Activated CD4-positive, alpha-beta T cell treated with anti-CD3 and anti-CD28 coated beads for 36 hours (primary cell): ENCODE data around the gene ZNF385C. TPM values are rescaled to one million over a fixed set of nuclear protein-coding genes. Genes with fewer than 3 reads are reported as not detected.
"Not testable (repeated sequence)": the region's sequence is repeated elsewhere in the genome, so short reads cannot be mapped to it uniquely, and the experiment has no call there.

Experiments used
- ATAC-seq: fragments of 200-7000 bp; cut with Tn5 transposase; one replicate; pipeline ENCODE4 v1.10.0; 2021; ENCODE audit warnings: mild to moderate bottlenecking, moderate library complexity
- CTCF ChIA-PET: fragments of 350-600 bp; sonication (Branson Sonifier 250); formaldehyde crosslinking; loops from one replicate; lab custom pipeline; 2021; ENCODE audit warnings: antibody characterized with exemption; lab: Charles Lee
- POLR2A ChIA-PET: fragments of 350-600 bp; sonication (Branson Sonifier 250); formaldehyde crosslinking; loops from one replicate; lab custom pipeline; 2021; ENCODE audit warnings: antibody characterized with exemption, inconsistent platforms; lab: Charles Lee
- DNase-seq: peaks from one replicate; pipeline ENCODE4 v3.0.0-alpha.2; 2020
- H3K27ac Mint-ChIP-seq: one replicate; pipeline ENCODE4 v1.8.0; 2021; ENCODE audit warnings: mixed read lengths
- H3K27me3 Mint-ChIP-seq: one replicate; pipeline ENCODE4 v1.8.0; 2021; ENCODE audit warnings: mixed read lengths
- H3K36me3 Mint-ChIP-seq: one replicate; pipeline ENCODE4 v1.8.0; 2021; ENCODE audit warnings: low read depth, mixed read lengths
- H3K4me1 Mint-ChIP-seq: one replicate; pipeline ENCODE4 v1.8.0; 2021; ENCODE audit warnings: mixed read lengths
- H3K4me3 Mint-ChIP-seq: one replicate; pipeline ENCODE4 v1.8.0; 2021; ENCODE audit warnings: mild to moderate bottlenecking, moderate library complexity, mixed read lengths
- H3K9me3 Mint-ChIP-seq: one replicate; pipeline ENCODE4 v1.8.0; 2021; ENCODE audit warnings: low read depth, mixed read lengths
- intact Hi-C, 2 experiments: fragments of 100-400 bp; cut with DNase I in 1 of 2; cut with micrococcal nuclease in 1 of 2; formaldehyde crosslinking; loops; one replicate each; pipeline versions ENCODE4 v1.14.2 to v1.15.1; 2022 to 2024; cut with DNase I, micrococcal nuclease
- total RNA-seq, 2 experiments: library from RNA; stranded (reverse); gene quantifications; one replicate each; pipeline ENCODE4 v1.2.3, GENCODE V29; 2021

The ZNF385C gene
- total RNA-seq, 2 experiments from 2014 or later = 0.23 to 0.30 TPM

DNA sequence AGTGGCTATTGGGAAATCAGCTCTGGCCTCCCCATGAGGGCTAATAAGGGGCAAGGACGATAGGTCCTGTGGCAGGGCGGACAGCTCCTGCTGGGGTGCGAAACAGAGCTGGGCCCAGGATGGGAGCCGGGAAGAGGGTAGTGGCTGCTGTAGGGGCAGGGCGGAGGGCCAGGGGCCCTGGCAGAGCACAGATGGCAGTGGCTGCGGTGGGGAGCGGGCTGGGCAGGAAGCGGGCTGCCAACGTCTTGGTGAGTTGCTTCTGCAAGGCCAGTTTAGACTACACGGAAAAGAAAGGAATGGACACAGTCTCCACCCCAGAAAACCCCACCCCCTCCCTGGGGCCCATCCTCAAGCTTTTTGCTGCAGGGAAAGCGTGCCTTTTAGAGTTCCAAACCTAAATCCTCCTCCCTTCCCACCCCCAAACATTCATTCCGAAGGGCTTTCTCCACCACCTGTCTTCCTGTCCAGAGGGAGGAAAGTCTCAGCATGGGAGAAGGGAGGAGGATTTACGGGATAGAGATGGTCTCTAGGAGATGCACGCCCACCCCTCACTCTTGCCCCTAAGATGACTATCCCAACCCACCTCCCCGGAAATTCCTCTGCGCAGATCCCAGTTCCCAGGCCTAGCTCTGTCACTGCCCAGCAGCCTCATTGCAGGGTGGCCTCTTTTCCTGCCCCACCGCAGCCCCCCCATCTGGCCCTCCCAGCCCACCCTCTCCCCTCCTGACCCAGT is 71.2 kb downstream of the ZNF385C start:
- ChIA-PET POLR2A (interaction anchor here (0.5 to 0.9 kb wide), 3 partner anchors 15 to 94 kb away, joined by 3 read pairs; no protein-coding TSS in a partner anchor), CTCF (interaction anchor here (0.6 to 2.7 kb wide), 15 partner anchors 9 to 501 kb away, joined by 3 to 13 read pairs (median 4); partner anchors contain the start of gene DNAJC7)
- no peak overlapping the region for H3K4me3 Mint-ChIP-seq
- H3K27ac Mint-ChIP-seq = no peak overlapping the region
- DNase-seq (no peak), ATAC-seq (no peak)
- no peaks in the 10 kb centered on the region for H3K9me3 Mint-ChIP-seq
- H3K27me3 Mint-ChIP-seq = no peaks in the 10 kb centered on the region
- H3K36me3 Mint-ChIP-seq = peaks cover 13% of the 10 kb centered on the region
- peaks cover 10% of the 10 kb centered on the region for H3K4me1 Mint-ChIP-seq
- intact Hi-C loops = no loop called here

DNA sequence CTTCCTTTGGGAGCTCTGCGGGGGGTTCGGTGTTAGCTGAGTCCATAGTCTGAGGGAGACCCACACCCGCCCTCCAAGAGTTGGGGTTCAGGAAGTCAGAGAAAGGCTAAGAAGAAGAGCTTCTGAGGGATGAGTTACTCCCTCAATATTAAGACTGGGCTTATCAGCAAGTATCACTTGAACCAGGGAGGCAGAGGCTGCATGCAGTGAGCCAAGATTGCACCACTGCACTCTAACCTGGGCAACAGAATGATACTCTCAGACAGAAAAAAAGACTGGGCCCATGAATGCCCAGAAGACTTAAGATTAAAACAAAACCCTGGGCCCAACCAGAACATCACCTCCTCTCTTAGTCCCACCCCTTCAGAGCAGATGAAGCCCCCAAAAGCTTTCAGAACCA is 72.3 kb downstream of the ZNF385C start:
- Mint-ChIP-seq H3K27me3 (no peaks in the 10 kb centered on the region), H3K36me3 (peaks cover 18% of the 10 kb centered on the region), H3K9me3 (no peaks in the 10 kb centered on the region), H3K4me1 (peaks cover 17% of the 10 kb centered on the region), H3K4me3 (no peak overlapping the region), H3K27ac (no peak overlapping the region)
- DNase-seq = no peak
- CTCF ChIA-PET = interaction anchor here (0.6 to 4.1 kb wide), 21 partner anchors 8 to 502 kb away, joined by 3 to 22 read pairs (median 4); partner anchors contain the start of genes DHX58, DNAJC7, GHDC and ZNF385C
- POLR2A ChIA-PET = interaction anchor here (0.6 to 1.1 kb wide), 2 partner anchors 93 to 106 kb away, joined by 3 read pairs; no protein-coding TSS in a partner anchor
- no peak for ATAC-seq
- intact Hi-C loops = loop anchor here (1.0 to 2.0 kb wide), 5 partner anchors 41 to 381 kb away; partner anchors contain the start of gene KCNH4 (in 1 of the 2)

DNA sequence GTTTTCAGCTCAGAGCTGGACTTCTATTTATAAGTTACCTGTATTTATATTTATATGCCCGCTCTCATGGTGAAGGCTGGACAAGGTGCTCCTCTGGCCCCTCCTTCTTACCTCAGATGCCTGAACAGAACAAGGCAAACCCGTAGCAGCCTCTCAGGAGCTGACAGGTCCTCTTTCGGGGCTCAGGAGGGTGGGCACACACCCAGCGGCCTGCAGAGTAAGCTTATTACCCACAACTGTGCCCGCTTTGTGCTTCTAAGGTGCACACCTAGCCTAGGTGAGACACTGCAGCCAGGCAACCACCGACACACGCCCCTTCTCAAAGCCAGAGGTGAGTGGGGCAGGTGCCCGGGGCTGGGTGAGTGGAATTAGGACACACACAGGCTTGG is 73.1 kb downstream of the ZNF385C start:
- ATAC-seq = no peak
- CTCF ChIA-PET = interaction anchor here (0.5 to 4.1 kb wide), 21 partner anchors 8 to 322 kb away, joined by 3 to 22 read pairs (median 5); partner anchors contain the start of genes DHX58, DNAJC7, GHDC and ZNF385C
- intact Hi-C loops = loop anchor here (1.0 to 2.0 kb wide), 5 partner anchors 42 to 382 kb away; partner anchors contain the start of gene KCNH4 (in 1 of the 2)
- H3K36me3 Mint-ChIP-seq = peaks cover 18% of the 10 kb centered on the region
- H3K9me3 Mint-ChIP-seq = no peaks in the 10 kb centered on the region
- DNase-seq = no peak
- peak overlapping the region; percentile 66 for H3K27ac Mint-ChIP-seq
- H3K27me3 Mint-ChIP-seq = no peaks in the 10 kb centered on the region
- H3K4me3 Mint-ChIP-seq = no peak overlapping the region
- H3K4me1 Mint-ChIP-seq = peaks cover 23% of the 10 kb centered on the region
- POLR2A ChIA-PET = interaction anchor here (1.1 kb wide), 1 partner anchor 107 kb away, joined by 3 read pairs; no protein-coding TSS in a partner anchor

DNA sequence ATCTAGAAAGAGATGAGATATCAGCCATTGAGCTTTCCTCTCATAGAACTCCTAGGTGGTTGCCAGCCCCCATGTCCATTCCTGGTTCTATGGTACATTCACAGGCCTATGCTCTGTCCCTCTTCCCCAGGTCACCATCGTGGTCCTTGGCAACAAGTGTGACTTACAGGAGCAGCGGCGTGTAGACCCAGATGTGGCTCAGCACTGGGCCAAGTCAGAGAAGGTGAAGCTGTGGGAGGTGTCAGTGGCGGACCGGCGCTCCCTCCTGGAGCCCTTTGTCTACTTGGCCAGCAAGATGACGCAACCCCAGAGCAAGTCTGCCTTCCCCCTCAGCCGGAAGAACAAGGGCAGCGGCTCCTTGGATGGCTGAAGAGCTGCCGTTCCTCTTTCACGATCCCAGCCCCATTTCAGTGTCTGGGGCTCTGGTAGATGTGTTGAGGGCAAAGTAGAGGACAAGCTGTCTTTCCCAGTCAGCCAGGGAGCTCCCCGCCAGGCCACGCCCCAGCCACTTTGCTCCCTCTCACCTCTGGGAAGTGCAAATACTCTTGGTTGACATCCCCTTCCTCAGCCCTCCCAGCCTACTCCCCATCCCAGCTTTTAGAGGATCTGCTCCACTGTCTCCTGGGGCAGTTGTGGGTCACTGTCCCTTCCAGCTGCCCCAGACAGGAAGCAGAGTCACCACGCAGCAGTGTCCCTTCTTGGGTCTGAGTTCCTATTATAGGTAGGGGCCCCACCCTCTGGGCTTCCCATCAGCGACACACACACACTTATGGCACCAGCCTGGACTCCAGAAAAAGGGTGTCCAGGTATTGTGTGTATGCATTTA is 74.5 kb downstream of the ZNF385C start:
- intact Hi-C loops = loop anchor here in 1 of 2 experiments (2.0 kb wide), 3 partner anchors 43 to 383 kb away; partner anchors contain the start of gene KCNH4
- CTCF ChIA-PET = interaction anchor here (0.7 to 4.1 kb wide), 12 partner anchors 10 to 494 kb away, joined by 3 to 22 read pairs (median 3); partner anchors contain the start of genes DHX58 and KAT2A
- Mint-ChIP-seq H3K9me3 (no peaks in the 10 kb centered on the region), H3K4me3 (no peak overlapping the region), H3K27ac (peak overlapping the region; percentile 66), H3K27me3 (no peaks in the 10 kb centered on the region), H3K36me3 (peaks cover 20% of the 10 kb centered on the region), H3K4me1 (peaks cover 32% of the 10 kb centered on the region)
- no peak for DNase-seq
- POLR2A ChIA-PET = no interaction called here
- no peak for ATAC-seq

DNA sequence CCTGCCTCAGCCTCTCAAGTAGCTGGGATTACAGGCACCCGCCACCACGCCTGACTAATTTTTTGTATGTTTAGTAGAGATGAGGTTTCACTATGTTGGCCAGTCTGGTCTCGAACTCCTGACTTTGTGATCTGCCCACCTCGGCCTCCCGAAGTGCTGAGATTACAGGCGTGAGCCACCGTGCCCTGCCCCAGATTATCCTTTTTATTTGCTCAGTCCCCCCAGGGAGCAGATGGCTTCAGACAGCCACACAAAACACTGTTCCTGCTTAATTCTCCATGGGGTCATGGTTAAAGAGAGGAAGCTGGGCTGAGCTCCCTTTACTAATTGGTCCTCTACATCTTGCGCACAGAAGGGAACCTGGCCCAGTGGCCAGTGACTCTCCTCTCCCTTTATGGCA is 77.4 kb downstream of the ZNF385C start:
- POLR2A ChIA-PET = interaction anchor here (0.6 to 1.8 kb wide), 2 partner anchors 53 to 55 kb away, joined by 4 to 5 read pairs; partner anchors contain the start of gene CNP
- not testable (repeated sequence) for ATAC-seq, H3K27me3 Mint-ChIP-seq, DNase-seq, H3K9me3 Mint-ChIP-seq
- intact Hi-C loops = loop anchor here (1.0 kb wide), 3 partner anchors 56 to 95 kb away; partner anchors contain the start of gene ODAD4 (in 1 of the 2)
- CTCF ChIA-PET = interaction anchor here (0.7 to 2.1 kb wide), 11 partner anchors 10 to 163 kb away, joined by 3 to 17 read pairs (median 4); partner anchors contain the start of gene DHX58
- H3K27ac Mint-ChIP-seq = peak overlapping the region; percentile 76
- H3K4me3 Mint-ChIP-seq = peak overlapping the region; percentile 86
- peaks cover 45% of the 10 kb centered on the region for H3K4me1 Mint-ChIP-seq
- H3K36me3 Mint-ChIP-seq = peaks cover 34% of the 10 kb centered on the region

DNA sequence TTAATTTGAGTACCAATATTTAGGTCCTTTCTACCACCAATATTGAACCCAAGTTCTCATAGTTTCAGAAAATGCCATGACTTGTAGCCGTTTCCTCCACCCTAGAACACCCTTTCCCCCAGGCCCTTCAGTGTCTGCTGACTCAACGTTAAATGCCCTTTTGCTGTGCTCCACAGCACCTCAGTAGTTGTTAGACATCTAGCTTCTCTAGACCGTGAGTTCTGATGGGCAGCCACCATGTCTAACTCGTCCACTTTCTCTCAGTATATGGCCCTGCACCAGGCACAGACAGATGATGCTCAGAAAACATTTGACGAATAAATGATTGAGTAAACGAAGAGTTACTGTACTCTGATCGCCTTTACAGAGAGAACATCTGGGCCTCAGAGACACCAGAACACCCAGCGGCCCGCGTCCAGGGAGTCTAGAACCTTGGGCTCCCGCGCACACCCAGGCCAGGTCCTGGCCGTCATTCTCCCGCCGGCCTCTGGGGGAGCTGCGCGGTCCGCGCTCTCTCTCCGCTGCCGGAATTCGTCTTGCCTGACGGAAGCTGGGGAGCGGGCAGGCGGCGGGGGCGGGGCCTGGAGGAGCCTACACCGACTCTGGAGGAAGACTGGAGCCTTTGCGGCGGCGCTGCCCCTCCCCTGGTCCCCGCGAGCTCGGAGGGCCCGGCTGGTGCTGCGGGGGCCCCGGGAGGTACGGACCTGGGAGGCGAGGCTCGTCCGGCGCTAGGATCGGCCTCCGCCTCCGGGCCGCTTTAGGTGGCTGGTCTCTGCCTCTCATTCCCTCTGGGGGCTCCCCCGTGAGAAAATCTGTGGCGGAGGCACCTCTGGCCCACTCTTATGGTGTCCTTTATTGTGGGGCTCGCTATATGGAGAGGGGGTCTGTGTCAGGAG is 78.5 kb downstream of the ZNF385C start, which contains the start of gene NKIRAS2:
Gene NKIRAS2 (plus strand): TSS at position 582 of the 896 bp plus-strand sequence. CDS start 1,488 bp downstream, outside the sequence.
- Mint-ChIP-seq H3K36me3 (peaks cover 42% of the 10 kb centered on the region), H3K4me1 (peaks cover 52% of the 10 kb centered on the region), H3K27ac (peak within 1 kb of the TSS; percentile 88), H3K4me3 (peak within 1 kb of the TSS; percentile 100), H3K9me3 (no peaks in the 10 kb centered on the region), H3K27me3 (no peaks in the 10 kb centered on the region)
- DNase-seq (peak; percentile 97), ATAC-seq (peak; percentile 78)
- POLR2A ChIA-PET = interaction anchor here (0.5 to 1.8 kb wide), 6 partner anchors 53 to 155 kb away, joined by 3 to 4 read pairs (median 3); partner anchors contain the start of genes ACLY, CNP, DHX58 and KLHL11
- intact Hi-C loops = loop anchor here (1.0 to 5.0 kb wide), 7 partner anchors 54 to 518 kb away; partner anchors contain the start of genes KLHL11 (in 1 of the 2), NAGLU (in 1 of the 2), ODAD4 (in 1 of the 2) and STAT5A (in 1 of the 2)
- CTCF ChIA-PET = interaction anchor here (0.6 to 2.1 kb wide), 29 partner anchors 9 to 512 kb away, joined by 3 to 17 read pairs (median 4); partner anchors contain the start of genes CNP, DHX58, GHDC and ZNF385C

DNA sequence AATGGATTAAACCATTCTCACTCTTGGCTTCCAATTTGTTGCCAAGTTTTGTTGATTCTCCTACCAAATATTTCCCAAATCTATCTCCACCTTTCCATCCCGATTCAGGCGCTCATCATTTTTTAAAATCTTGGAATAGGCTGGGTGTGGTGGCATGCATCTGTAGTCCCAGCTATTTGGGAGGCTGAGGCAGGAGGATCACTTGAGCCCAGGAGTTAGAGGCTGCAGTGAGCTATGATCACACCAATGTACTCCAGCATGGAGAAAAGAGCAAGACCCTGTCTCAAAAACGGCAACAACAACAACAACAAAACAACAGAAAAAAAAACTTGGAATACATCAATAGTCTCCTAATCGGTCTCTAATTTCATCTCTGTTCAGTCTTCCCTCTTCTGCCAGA is 79.3 kb downstream of the ZNF385C start:
- H3K27me3 Mint-ChIP-seq = no peaks in the 10 kb centered on the region
- no peaks in the 10 kb centered on the region for H3K9me3 Mint-ChIP-seq
- H3K27ac Mint-ChIP-seq = peak overlapping the region; percentile 72
- ChIA-PET CTCF (interaction anchor here (0.5 to 2.3 kb wide), 14 partner anchors 10 to 1200 kb away, joined by 3 to 16 read pairs (median 5); partner anchors contain the start of genes CNP, KAT2A and ODAD4), POLR2A (interaction anchor here (1.8 kb wide), 1 partner anchor 53 kb away, joined by 4 read pairs; the partner anchor contains the start of gene CNP)
- H3K4me1 Mint-ChIP-seq = peaks cover 51% of the 10 kb centered on the region
- intact Hi-C loops = loop anchor here (5.0 kb wide), 4 partner anchors 152 to 518 kb away; partner anchors contain the start of genes KLHL11 (in 1 of the 2), NAGLU (in 1 of the 2) and STAT5A (in 1 of the 2)
- no peak for ATAC-seq
- peak overlapping the region; percentile 100 for H3K4me3 Mint-ChIP-seq
- no peak for DNase-seq
- peaks cover 38% of the 10 kb centered on the region for H3K36me3 Mint-ChIP-seq

DNA sequence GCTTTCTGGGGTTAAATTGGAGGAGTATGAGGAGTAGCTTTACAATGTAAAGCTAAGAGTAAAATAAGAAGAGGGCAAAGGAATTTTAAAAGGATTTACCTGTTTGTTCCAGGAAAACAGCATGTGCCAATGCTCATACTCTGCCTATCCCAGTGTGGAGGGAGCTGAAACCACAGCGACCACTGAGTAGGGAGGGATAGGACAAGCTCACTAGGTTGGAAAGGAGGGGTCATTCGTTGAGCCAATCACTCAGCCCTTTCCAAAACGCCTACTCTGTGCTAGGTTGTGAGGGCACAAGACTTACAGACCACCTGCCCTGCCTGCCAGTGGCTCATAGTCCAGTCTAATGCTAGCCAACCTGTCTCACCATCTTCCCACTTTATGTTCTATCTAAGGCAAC is 79.9 kb downstream of the ZNF385C start:
- Mint-ChIP-seq H3K27me3 (no peaks in the 10 kb centered on the region), H3K4me1 (peaks cover 54% of the 10 kb centered on the region), H3K4me3 (peak overlapping the region; percentile 100), H3K9me3 (no peaks in the 10 kb centered on the region), H3K36me3 (peaks cover 36% of the 10 kb centered on the region), H3K27ac (peak overlapping the region; percentile 90)
- ChIA-PET POLR2A (interaction anchor here (0.6 to 1.8 kb wide), 3 partner anchors 52 to 324 kb away, joined by 4 to 23 read pairs (median 8); partner anchors contain the start of gene CNP), CTCF (interaction anchor here (0.5 to 3.4 kb wide), 25 partner anchors 8 to 1199 kb away, joined by 3 to 18 read pairs (median 4); partner anchors contain the start of genes ACLY, DHX58, KAT2A and KCNH4)
- no peak for DNase-seq
- intact Hi-C loops = loop anchor here (5.0 kb wide), 4 partner anchors 151 to 519 kb away; partner anchors contain the start of genes KLHL11 (in 1 of the 2), NAGLU (in 1 of the 2) and STAT5A (in 1 of the 2)
- ATAC-seq = no peak

DNA sequence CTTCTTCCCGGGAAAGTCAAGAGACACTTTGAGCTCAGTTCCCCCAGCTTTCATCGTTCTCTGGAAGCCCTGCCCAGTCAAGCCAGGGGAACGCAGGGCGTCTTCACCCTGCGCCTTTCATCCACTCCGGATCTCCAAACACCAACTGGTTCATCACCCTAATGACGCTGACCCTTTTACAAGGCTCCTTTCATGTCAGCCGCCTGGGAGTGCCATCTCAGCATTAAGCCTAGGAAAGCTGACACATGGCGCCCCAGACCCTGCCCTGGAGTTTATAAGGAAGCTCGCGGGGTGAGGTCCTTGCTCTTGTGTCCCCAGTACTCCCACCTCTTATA is 80.4 kb downstream of the ZNF385C start:
- Mint-ChIP-seq H3K4me1 (peaks cover 58% of the 10 kb centered on the region), H3K9me3 (no peaks in the 10 kb centered on the region), H3K27ac (peak overlapping the region; percentile 90), H3K4me3 (peak overlapping the region; percentile 100), H3K36me3 (peaks cover 36% of the 10 kb centered on the region), H3K27me3 (no peaks in the 10 kb centered on the region)
- DNase-seq (peak; percentile 58), ATAC-seq (peak; percentile 34)
- intact Hi-C loops = loop anchor here (1.0 to 5.0 kb wide), 13 partner anchors 52 to 519 kb away; partner anchors contain the start of genes KLHL11 (in 2 of the 2), CNP (in 1 of the 2), KAT2A (in 1 of the 2) and KCNH4 (in 1 of the 2)
- CTCF ChIA-PET = interaction anchor here (0.6 to 3.4 kb wide), 26 partner anchors 9 to 1531 kb away, joined by 3 to 18 read pairs (median 4); partner anchors contain the start of genes ACLY, DHX58, KAT2A and KCNH4
- POLR2A ChIA-PET = interaction anchor here (0.6 to 1.8 kb wide), 9 partner anchors 51 to 325 kb away, joined by 3 to 23 read pairs (median 4); partner anchors contain the start of genes CNP and ODAD4
